ENCODE measurements around the gene UBAC1. TPM values are rescaled to one million over a fixed set of nuclear protein-coding genes. Genes with fewer than 3 reads are reported as not detected.

Gene UBAC1
- polyA plus RNA-seq, 1 donor (not counting 4 experiments of a cell fraction or from before 2014, with no cell fraction given), result 50.7 TPM

- TF ChIP-seq EZH2 (IDR thresholded peaks at IDR 0.05; ENCODE audit: low read length), result no peak
- TF ChIP-seq CTCF (optimal IDR thresholded peaks at IDR 0.05 in 1 of 3, IDR thresholded peaks at IDR 0.05 in 1 of 3, conservative IDR thresholded peaks at IDR 0.05 in 1 of 3; ENCODE audit: extremely low read depth in 1 of 3, insufficient read depth in 2 of 3, low read length in 3 of 3), result no peak
Measured at GRCh38 chr9:135983208-135984071, 22.3 kb upstream of the UBAC1 start.

GRCh38 chr9:135982499-135983207 lies 21.5 kb upstream of the UBAC1 start:
- Histone ChIP-seq H4K20me1 (ENCODE audit: control insufficient read depth, extremely low read depth, insufficient read depth, low read length) (no peaks in the 10 kb centered on the region), H3K4me1 (ENCODE audit: control insufficient read depth, extremely low read depth, insufficient read depth, low read length) (peaks cover 2% of the 10 kb centered on the region), H3K79me2 (ENCODE audit: control insufficient read depth, insufficient read depth, low read length) (no peaks in the 10 kb centered on the region), H3K9me1 (ENCODE audit: control insufficient read depth, extremely low read depth, insufficient read depth, low read length) (no peaks in the 10 kb centered on the region), H3K27me3 (ENCODE audit: control insufficient read depth, extremely low read depth, insufficient read depth, low read length) (peaks cover 48% of the 10 kb centered on the region), H3K4me3 (ENCODE audit: control insufficient read depth in 2 of 3, extremely low read depth in 1 of 3, insufficient read depth in 2 of 3, low read depth in 1 of 3, low read length in 3 of 3) (no peak overlapping the region), H2AFZ (ENCODE audit: control insufficient read depth, low read length) (no peak overlapping the region), H3K9me3 (ENCODE audit: control insufficient read depth, low read depth, low read length) (no peaks in the 10 kb centered on the region), H3K9ac (ENCODE audit: control insufficient read depth, extremely low read depth, insufficient read depth, low read length) (no peak overlapping the region), H3K4me2 (ENCODE audit: control insufficient read depth, extremely low read depth, insufficient read depth, low read depth, low read length) (no peak overlapping the region), H3K36me3 (ENCODE audit: control insufficient read depth in 2 of 2, extremely low read depth in 1 of 2, insufficient read depth in 2 of 2, low read length in 2 of 2) (no peaks in the 10 kb centered on the region), H3K27ac (ENCODE audit: control insufficient read depth, insufficient read depth, low read length) (no peak overlapping the region)
- no peak for DNase-seq (ENCODE audit: low read depth, low spot score)
- TF ChIP-seq EZH2 (IDR thresholded peaks at IDR 0.05; ENCODE audit: low read length) (no peak), CTCF (optimal IDR thresholded peaks at IDR 0.05 in 1 of 3, IDR thresholded peaks at IDR 0.05 in 1 of 3, conservative IDR thresholded peaks at IDR 0.05 in 1 of 3; ENCODE audit: extremely low read depth in 1 of 3, insufficient read depth in 2 of 3, low read length in 3 of 3) (no peak)
- dilution Hi-C loops (cut with MboI; ENCODE audit: extremely low pct_ligation_motif_present, low sequenced_read_pairs), result no loop called here
- FAIRE-seq, result no peak

More at GRCh38 chr9:135983208-135984071, 22.3 kb upstream of the UBAC1 start:
- Histone ChIP-seq H2AFZ (ENCODE audit: control insufficient read depth, low read length) (no peak overlapping the region), H3K4me3 (ENCODE audit: control insufficient read depth in 2 of 3, extremely low read depth in 1 of 3, insufficient read depth in 2 of 3, low read depth in 1 of 3, low read length in 3 of 3) (no peak overlapping the region), H3K27ac (ENCODE audit: control insufficient read depth, insufficient read depth, low read length) (no peak overlapping the region), H4K20me1 (ENCODE audit: control insufficient read depth, extremely low read depth, insufficient read depth, low read length) (no peaks in the 10 kb centered on the region), H3K9me3 (ENCODE audit: control insufficient read depth, low read depth, low read length) (no peaks in the 10 kb centered on the region), H3K36me3 (ENCODE audit: control insufficient read depth in 2 of 2, extremely low read depth in 1 of 2, insufficient read depth in 2 of 2, low read length in 2 of 2) (no peaks in the 10 kb centered on the region), H3K4me2 (ENCODE audit: control insufficient read depth, extremely low read depth, insufficient read depth, low read depth, low read length) (no peak overlapping the region), H3K27me3 (ENCODE audit: control insufficient read depth, extremely low read depth, insufficient read depth, low read length) (peaks cover 56% of the 10 kb centered on the region), H3K4me1 (ENCODE audit: control insufficient read depth, extremely low read depth, insufficient read depth, low read length) (peaks cover 2% of the 10 kb centered on the region), H3K9ac (ENCODE audit: control insufficient read depth, extremely low read depth, insufficient read depth, low read length) (no peak overlapping the region), H3K9me1 (ENCODE audit: control insufficient read depth, extremely low read depth, insufficient read depth, low read length) (no peaks in the 10 kb centered on the region), H3K79me2 (ENCODE audit: control insufficient read depth, insufficient read depth, low read length) (no peaks in the 10 kb centered on the region)
- FAIRE-seq, result no peak
- dilution Hi-C loops (cut with MboI; ENCODE audit: extremely low pct_ligation_motif_present, low sequenced_read_pairs), result no loop called here
- no peak for DNase-seq (ENCODE audit: low read depth, low spot score)
